HG02970 (cell line): ENCODE measurements around the gene NADSYN1.
"Not testable (repeated sequence)": the region's sequence is repeated elsewhere in the genome, so short reads cannot be mapped to it uniquely, and the experiment has no call there.

Experiments used
- ATAC-seq: cut with Tn5 transposase; IDR thresholded peaks from one replicate; pipeline ENCODE4 v1.9.1; 2021; ENCODE audit warnings: mild to moderate bottlenecking, moderate library complexity, moderate number of reproducible peaks; ENCODE audit not compliant: unreplicated experiment, low FRiP score

Gene NADSYN1

DNA sequence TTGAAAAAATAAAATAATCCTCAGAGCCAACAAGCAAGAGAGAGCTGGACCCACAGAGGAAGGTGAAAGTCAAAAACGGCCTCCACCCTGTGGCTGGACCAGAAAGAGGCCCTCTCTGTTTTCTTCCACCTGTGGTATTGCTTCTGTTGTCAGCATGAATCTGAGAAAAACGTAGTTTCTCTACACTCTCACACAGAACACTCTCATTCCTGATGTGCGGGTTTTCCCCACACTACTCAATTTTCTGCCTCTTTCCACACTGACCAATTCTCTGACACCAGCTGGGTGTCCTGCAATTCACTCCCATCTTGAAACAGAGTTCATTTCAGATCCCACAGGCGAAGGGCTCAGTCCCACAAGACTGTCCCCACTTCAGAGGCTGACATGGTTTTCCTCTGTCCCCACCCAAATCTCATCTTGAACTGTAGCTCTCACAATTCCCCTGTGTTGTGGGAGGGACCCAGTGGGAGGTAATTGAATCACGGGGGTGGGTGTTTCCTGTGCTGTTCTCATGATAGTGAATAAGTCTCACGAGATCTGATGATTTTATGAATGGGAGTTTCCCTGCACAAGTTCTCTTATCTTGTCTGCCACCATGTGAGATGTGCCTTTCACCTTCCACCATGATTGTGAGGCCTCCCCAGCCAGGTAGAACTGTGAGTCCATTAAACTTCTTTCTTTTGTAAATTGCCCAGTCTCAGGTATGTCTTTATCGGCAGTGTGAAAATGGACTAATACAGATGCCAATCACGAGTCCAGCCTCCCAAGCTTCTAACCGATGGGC, 87.7 kb downstream of the NADSYN1 start:
- not testable (repeated sequence) for ATAC-seq

DNA sequence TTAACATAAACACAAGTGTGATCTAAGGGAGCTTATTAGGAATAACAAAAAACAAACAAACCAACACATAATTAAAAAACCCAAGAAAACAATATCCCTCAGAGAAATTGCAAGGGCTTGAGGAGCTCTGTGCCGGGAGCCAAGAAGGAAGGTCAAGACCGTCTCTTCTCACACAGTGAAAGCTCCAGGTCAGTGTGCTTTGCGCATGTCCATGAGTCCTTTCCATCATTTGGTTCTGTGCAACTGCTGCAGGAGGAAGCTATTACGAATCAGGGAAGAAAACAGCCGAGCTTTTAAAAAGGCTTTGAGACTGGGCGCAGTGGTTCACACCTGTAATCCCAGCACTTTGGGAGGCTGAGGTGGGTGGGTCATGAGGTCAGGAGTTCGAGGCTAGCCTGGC, 89.4 kb downstream of the NADSYN1 start:
- no peak for ATAC-seq

DNA sequence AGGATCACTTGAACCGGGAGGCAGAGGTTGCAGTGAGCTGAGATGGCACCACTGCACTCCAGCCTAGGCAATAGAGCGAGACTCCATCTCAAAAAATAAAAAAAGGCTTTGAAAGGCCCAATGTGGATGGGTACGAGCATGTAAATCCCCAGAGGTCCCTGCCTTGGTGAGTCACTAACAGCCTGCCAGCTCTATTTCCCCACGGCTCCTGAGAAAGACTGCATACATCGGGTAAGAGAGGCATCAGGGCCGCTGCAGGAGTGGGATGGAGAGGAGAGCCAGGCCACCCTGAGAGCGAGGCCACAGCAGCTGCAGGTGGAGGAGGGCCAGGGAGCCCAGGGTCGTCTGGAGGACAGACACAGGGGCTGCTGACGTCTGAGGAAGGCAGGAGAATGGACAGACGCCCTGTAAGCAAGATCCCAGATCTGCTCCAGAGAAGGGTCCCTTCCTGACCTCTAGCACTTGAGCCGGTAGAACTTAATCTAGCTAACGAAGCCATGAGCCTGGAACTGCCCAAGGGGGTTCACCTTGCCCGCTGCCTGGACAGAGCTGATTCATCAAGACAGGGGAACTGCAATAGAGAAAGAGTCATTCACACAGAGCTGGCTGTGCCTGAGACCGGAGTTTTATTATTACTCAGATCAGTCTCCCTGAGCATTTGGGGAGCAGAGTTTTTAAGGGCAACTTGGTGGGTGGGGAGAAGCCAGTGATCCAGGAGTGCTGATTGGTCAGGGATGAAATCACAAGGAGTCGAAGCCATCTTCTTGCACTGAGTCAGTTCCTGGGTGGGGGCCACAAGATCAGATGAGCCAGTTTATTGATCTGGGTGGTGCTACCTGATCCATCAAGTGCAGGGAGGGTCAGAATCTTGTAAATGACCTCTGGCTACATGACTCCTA, 90.1 kb downstream of the NADSYN1 start:
- ATAC-seq, result no peak

DNA sequence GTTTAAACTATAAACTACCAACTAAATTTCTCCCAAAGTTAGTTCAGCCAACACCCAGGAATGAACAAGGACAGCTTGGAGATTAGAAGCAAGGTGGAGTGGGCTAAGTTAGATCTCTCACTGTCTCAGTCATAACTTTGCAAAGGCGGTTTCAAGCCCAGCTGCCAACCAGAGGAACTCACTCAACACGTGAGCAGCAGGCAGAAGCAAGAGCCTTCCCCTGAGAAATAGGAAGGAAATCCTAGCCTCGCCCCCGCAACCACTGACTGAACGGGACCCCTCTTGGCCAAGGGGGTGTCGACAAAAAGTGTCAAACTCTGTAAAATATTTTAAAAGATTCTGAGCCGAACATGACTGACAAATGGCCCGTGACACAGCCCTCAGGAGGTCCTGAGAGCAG, 90.9 kb downstream of the NADSYN1 start:
- ATAC-seq, result no peak

DNA sequence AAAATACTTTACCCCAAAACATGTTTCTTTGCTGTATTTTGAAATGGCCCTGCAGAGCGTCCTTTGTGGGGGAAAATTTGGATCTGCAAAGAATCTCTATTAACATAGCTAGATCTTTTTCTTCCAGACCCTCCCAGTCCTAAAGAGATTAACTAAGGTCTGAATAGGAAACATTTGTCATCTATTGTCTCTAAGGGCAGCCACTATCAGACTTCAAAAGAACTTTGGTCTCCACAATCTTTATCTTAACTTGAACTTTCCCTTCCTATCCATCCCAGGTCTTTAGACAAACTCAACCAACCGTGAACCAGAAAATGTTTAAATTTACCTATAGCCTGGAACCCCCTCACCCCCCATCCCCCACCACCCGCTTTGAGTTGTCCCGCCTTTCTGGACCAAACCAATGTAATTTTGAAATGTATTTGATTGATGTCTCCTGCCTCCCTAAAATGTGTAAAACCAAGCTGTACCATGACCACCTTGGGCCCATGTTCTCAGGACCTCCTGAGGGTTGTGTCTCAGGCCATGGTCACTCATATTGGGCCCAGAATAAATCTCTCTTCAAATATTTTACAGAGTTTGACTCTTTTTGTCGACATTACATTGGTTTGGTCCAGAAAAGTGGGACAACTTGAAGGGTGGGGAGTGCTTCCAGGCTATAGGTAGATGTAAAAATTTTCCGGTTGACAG, 91.7 kb downstream of the NADSYN1 start:
- no peak for ATAC-seq

DNA sequence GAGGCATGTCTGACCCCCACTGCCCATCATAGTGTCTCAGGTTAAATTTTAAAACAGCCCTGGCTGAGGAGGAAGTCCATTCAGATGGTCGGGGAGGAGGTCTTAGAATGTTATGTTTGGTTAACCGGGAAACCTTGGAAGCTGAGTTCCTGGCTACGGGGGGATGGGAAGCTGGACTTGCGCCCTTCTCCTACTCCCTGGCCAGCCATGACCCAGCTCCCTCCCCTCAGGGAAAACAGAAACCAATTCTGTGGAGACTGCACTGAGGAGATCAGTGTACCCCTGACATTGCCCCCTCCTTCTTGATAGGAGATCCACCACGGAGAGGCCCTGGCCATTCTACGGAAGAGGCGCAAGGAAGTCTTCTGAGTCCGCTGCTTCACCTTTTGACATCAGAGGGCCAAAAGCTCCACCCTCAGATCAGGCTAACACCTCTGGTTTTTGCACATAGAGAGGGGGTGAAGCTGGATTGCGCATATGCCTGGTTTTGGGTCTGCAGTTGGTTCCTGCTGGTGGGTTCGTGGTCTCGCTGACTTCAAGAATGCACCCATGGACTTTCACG, 92.5 kb downstream of the NADSYN1 start:
- ATAC-seq, result no peak

DNA sequence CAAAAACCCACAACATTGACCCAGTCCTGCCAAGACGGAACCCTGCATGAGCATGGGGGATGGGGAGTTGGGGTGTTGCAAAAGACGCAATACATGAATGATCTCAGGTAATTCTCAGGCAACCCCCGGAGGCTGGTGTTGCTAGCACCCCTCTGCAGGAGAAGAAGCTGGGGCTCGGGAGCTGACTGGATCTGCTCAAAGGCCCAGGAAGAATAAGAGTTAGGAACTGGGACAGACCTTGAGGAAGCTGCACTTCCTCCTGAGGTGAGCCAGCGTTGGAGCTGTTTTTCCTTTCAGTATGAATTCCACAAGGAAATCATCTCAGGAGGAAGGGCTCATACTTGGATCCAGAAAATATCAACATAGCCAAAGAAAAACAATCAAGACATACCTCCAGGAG, 95.1 kb downstream of the NADSYN1 start, which contains the start of gene KRTAP5-9:
KRTAP5-9 (plus strand) TSS at position 301 of the 400 bp plus-strand sequence. CDS start 238 bp downstream, outside the sequence.
- no peak for ATAC-seq

DNA sequence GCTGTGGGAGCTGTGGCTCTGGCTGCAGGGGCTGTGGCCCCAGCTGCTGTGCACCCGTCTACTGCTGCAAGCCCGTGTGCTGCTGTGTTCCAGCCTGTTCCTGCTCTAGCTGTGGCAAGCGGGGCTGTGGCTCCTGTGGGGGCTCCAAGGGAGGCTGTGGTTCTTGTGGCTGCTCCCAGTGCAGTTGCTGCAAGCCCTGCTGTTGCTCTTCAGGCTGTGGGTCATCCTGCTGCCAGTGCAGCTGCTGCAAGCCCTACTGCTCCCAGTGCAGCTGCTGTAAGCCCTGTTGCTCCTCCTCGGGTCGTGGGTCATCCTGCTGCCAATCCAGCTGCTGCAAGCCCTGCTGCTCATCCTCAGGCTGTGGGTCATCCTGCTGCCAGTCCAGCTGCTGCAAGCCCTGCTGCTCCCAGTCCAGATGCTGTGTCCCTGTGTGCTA, 95.7 kb downstream of the NADSYN1 start:
- ATAC-seq, result no peak
